Stomach (tissue), 9 donors: ENCODE data around the gene SSTR1. TPM values are rescaled to one million over a fixed set of nuclear protein-coding genes. Genes with fewer than 3 reads are reported as not detected.

Source experiments
- DNase-seq, 2 donors: peaks; one replicate each; pipeline versions ENCODE4 v3.0.0 to v3.0.0-alpha.2; 2013 to 2019
- H3K27ac ChIP-seq, 5 donors: fragments of 200-600 bp in 4 of 5; sonication (generic) in 4 of 5; one replicate each; pipeline ENCODE4 v1.5.1; 2013 to 2019; ENCODE audit warnings: mild to moderate bottlenecking in 1 of 5, moderate library complexity in 1 of 5
- H3K27me3 ChIP-seq, 3 donors: fragments of 200-600 bp; sonication (generic); one replicate each; pipeline ENCODE4 v1.5.1; 2017 to 2019; ENCODE audit warnings: mixed run types in 1 of 3
- H3K36me3 ChIP-seq, 4 donors: fragments of 200-600 bp; sonication (generic); 1 replicate in 3 of 4; 2 replicates in 1 of 4; pipeline ENCODE4 v1.5.1; 2016 to 2019
- H3K4me1 ChIP-seq, 4 donors: fragments of 200-600 bp; sonication (generic); one replicate each; pipeline ENCODE4 v1.5.1; 2016 to 2019
- H3K4me3 ChIP-seq, 4 donors: fragments of 200-600 bp; sonication (generic) in 3 of 4; one replicate each; pipeline ENCODE4 v1.5.1; 2016 to 2019; ENCODE audit warnings: mild to moderate bottlenecking in 1 of 4
- H3K9me3 ChIP-seq, 4 donors: fragments of 200-600 bp; sonication (generic); one replicate each; pipeline ENCODE4 v1.5.1; 2016 to 2019
- CTCF ChIP-seq, 7 experiments: fragments of 450-650 bp in 4 of 7; fragments of 200-600 bp in 3 of 7; sonication (generic) in 3 of 7; IDR thresholded peaks; one replicate each; pipeline ENCODE4 v1.5.1; 2016 to 2019; ENCODE audit warnings: antibody characterized with exemption in 7 of 7, control low read depth in 2 of 7, mild to moderate bottlenecking in 1 of 7
- EP300 ChIP-seq: sonication (generic); formaldehyde crosslinking; IDR thresholded peaks from one replicate; pipeline ENCODE4 v1.6.1; 2017; ENCODE audit warnings: antibody characterized with exemption
- POLR2A ChIP-seq, 4 donors: fragments of 450-650 bp; IDR thresholded peaks; one replicate each; pipeline ENCODE4 v1.6.1; 2016; ENCODE audit warnings: antibody characterized with exemption in 4 of 4, control low read depth in 2 of 4, mild to moderate bottlenecking in 1 of 4, moderate library complexity in 1 of 4
- POLR2AphosphoS5 ChIP-seq, 3 donors: sonication (generic); formaldehyde crosslinking; IDR thresholded peaks; one replicate each; pipeline ENCODE4 v1.6.1; 2016; ENCODE audit warnings: antibody characterized with exemption in 3 of 3
- WGBS, 5 donors: extraction: QIAGEN DNeasy Blood & Tissue Kit in 3 of 5; methylation state at CpG; one replicate each; pipeline versions ENCODE4 v1.1.5 to v1.1.7; 2013 to 2018; 5-methylcytosine and 5-hydroxymethylcytosine counted together
- intact Hi-C: fragments of 100-400 bp; cut with DNase I; formaldehyde crosslinking; loops from one replicate; pipeline ENCODE4 v1.15.1; 2023; ENCODE audit warnings: low total_unique reads
- polyA plus RNA-seq, 3 donors: library from polyadenylated mRNA; stranded (reverse); fragments of 200-250 nt; gene quantifications; one replicate each; pipeline ENCODE4 v1.2.3, GENCODE V29; 2013
- total RNA-seq, 5 donors: library from RNA; depleted of rRNA; stranded (reverse); fragments of >200 nt; gene quantifications; one replicate each; pipeline versions ENCODE4 v1.1.0 to v1.2.3, GENCODE V29; 2014 to 2016
- donor health status: healthy with polysubstance abuse.
- donor health status: Bipolar disorder and iron deficiency.
- donor health status: healthy.

The SSTR1 gene
- total and polyA plus RNA-seq, 8 donors, result 1.1 to 26.1 (median 12.7) TPM

GRCh38 chr14:38206689-38207376, 871 bp upstream of the SSTR1 start:
- peak overlapping the region in 1 of 4 donors; percentile 53 for H3K4me3 ChIP-seq
- H3K4me1 ChIP-seq, result peaks cover 7 to 46% (median 40%) of the 10 kb centered on the region in 4 donors
- 54 to 66% (median 55%) methylated on average over 2 of the region's 2 CpGs for WGBS, 5 donors
- intact Hi-C loops, result no loop called here
- H3K27ac ChIP-seq, result peak overlapping the region in 4 of 5 donors; percentile 83 to 90 (median 88)
- TF ChIP-seq POLR2A (IDR thresholded peaks at IDR 0.05), result no peak
- TF ChIP-seq EP300, result no peak
- no peak for TF ChIP-seq POLR2AphosphoS5 (IDR thresholded peaks at IDR 0.05)
- no peak for TF ChIP-seq CTCF (IDR thresholded peaks at IDR 0.05)
- H3K36me3 ChIP-seq, result no peaks in the 10 kb centered on the region
- no peak for DNase-seq
- peaks cover 0 to 50% (median 14%) of the 10 kb centered on the region in 3 donors for H3K27me3 ChIP-seq
- H3K9me3 ChIP-seq, result peaks cover 0 to 5% (median 1%) of the 10 kb centered on the region in 4 donors

GRCh38 chr14:38207377-38207735, 348 bp upstream of the SSTR1 start:
- Histone ChIP-seq H3K4me1 (peaks cover 7 to 51% (median 41%) of the 10 kb centered on the region in 4 donors), H3K27me3 (peaks cover 0 to 55% (median 14%) of the 10 kb centered on the region in 3 donors), H3K27ac (peak overlapping the region; percentile 83 to 90 (median 86)), H3K9me3 (peaks cover 0 to 5% (median 1%) of the 10 kb centered on the region in 4 donors), H3K4me3 (peak overlapping the region; percentile 47 to 67 (median 55)), H3K36me3 (no peaks in the 10 kb centered on the region)
- 16 to 31% (median 22%) methylated on average over 5 of the region's 5 CpGs for WGBS, 5 donors
- TF ChIP-seq POLR2AphosphoS5 (IDR thresholded peaks at IDR 0.05) (no peak), CTCF (IDR thresholded peaks at IDR 0.05) (no peak), POLR2A (IDR thresholded peaks at IDR 0.05) (no peak), EP300 (no peak)
- DNase-seq, result no peak
- intact Hi-C loops, result no loop called here

GRCh38 chr14:38208618-38209562, 1.2 kb downstream of the SSTR1 start:
- Histone ChIP-seq H3K9me3 (peaks cover 0 to 5% (median 1%) of the 10 kb centered on the region in 4 donors), H3K27ac (peak overlapping the region; percentile 83 to 90 (median 86)), H3K4me3 (peak overlapping the region; percentile 47 to 67 (median 55)), H3K4me1 (peaks cover 7 to 52% (median 41%) of the 10 kb centered on the region in 4 donors), H3K27me3 (peaks cover 0 to 55% (median 14%) of the 10 kb centered on the region in 3 donors), H3K36me3 (no peaks in the 10 kb centered on the region)
- no peak for TF ChIP-seq POLR2A (IDR thresholded peaks at IDR 0.05)
- peak in 2 of 3 donors; percentile 17 to 77 for TF ChIP-seq POLR2AphosphoS5 (IDR thresholded peaks at IDR 0.05)
- peak in 5 of 7 experiments; percentile 7 to 42 (median 32) for TF ChIP-seq CTCF (IDR thresholded peaks at IDR 0.05)
- intact Hi-C loops, result no loop called here
- peak; percentile 88 to 92 for DNase-seq
- 1 to 3% (median 2%) methylated on average over 22 to 59 of the region's 59 CpGs for whole genome bisulfite sequencing, 5 donors
